ENCODE measurements around the gene RBAK.

- TF ChIP-seq CTCF (IDR thresholded peaks at IDR 0.05) (no peak), POLR2A (IDR thresholded peaks at IDR 0.05) (no peak), EP300 (IDR thresholded peaks at IDR 0.05) (no peak), POLR2AphosphoS5 (IDR thresholded peaks at IDR 0.05) (no peak)
Measured at GRCh38 chr7:5077740-5078139, 32.1 kb downstream of the RBAK start.

Data from stomach (tissue), 4 donors.